Astrocyte (in vitro differentiated cells and primary cell): ENCODE data around the gene UBXN2A.

Experiments
- CTCF ChIP-seq: IDR thresholded peaks from 2 replicates; pipeline ENCODE4 v1.5.1; 2011; ENCODE audit warnings: low read depth, mild to moderate bottlenecking, inconsistent platforms, low read length, moderate library complexity; ENCODE audit not compliant: insufficient read depth
- EZH2 ChIP-seq: IDR thresholded peaks from 2 replicates; pipeline ENCODE4 v1.6.1; 2012; ENCODE audit warnings: mild to moderate bottlenecking, low read length, inconsistent platforms; ENCODE audit not compliant: insufficient read depth

- TF ChIP-seq CTCF (no peak), EZH2 (no peak)
Measured at GRCh38 chr2:24007693-24008092, 67.4 kb downstream of the UBXN2A start.
